Adipocyte (in vitro differentiated cells): ENCODE results near the gene RNF144B.
A peak's percentile ranks its signal among the peaks of the same experiment; 100 is the strongest.

Experiments
- DNase-seq: peaks from one replicate; pipeline ENCODE4 v3.0.0-alpha.2; 2015; ENCODE audit warnings: low read depth
- H3K27me3 ChIP-seq: replicated peaks from 2 replicates; pipeline ENCODE4 v1.7.0; 2013; ENCODE audit warnings: mild to moderate bottlenecking, low read length, moderate library complexity; ENCODE audit not compliant: control insufficient read depth, insufficient read depth
- H3K36me3 ChIP-seq: 2 replicates; pipeline ENCODE4 v1.7.0; 2013; ENCODE audit warnings: low read length, mild to moderate bottlenecking, moderate library complexity; ENCODE audit not compliant: control insufficient read depth, insufficient read depth, severe bottlenecking
- H3K4me1 ChIP-seq: 2 replicates; pipeline ENCODE4 v1.7.0; 2013; ENCODE audit warnings: mild to moderate bottlenecking, low read length, moderate library complexity; ENCODE audit not compliant: control insufficient read depth, insufficient read depth
- H3K4me3 ChIP-seq: 2 replicates; pipeline ENCODE4 v1.7.0; 2013; ENCODE audit warnings: mild to moderate bottlenecking, low read length, moderate library complexity
- H3K9ac ChIP-seq: 2 replicates; pipeline ENCODE4 v1.7.0; 2013; ENCODE audit warnings: mild to moderate bottlenecking, low read length, moderate library complexity
- H3K9me3 ChIP-seq: 2 replicates; pipeline ENCODE4 v1.7.0; 2013; ENCODE audit warnings: mild to moderate bottlenecking, low read length, moderate library complexity; ENCODE audit not compliant: control insufficient read depth

RNF144B gene

DNA sequence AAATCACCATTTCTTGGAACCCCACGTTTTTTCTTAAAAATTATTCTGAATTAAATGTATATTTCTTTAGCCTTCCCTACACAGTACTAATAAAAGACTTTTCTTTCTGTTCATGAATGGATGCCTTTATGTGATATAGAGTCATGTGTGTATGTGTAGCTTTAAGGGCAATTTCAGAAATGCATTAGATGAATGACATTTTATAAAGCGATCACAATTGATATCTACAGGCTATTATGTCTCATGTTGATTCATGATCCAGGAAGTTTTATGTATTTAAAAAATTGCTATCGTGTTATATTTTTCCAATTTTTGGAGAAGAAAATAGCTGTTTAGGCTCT lies 81.3 kb downstream of the RNF144B start:
- no peak for DNase-seq
- H3K9ac ChIP-seq: no peak overlapping the region
- H3K9me3 ChIP-seq: no peaks in the 10 kb centered on the region
- no peak overlapping the region for H3K4me3 ChIP-seq
- H3K4me1 ChIP-seq: no peaks in the 10 kb centered on the region
- peaks cover 45% of the 10 kb centered on the region for H3K36me3 ChIP-seq
- no peaks in the 10 kb centered on the region for H3K27me3 ChIP-seq

DNA sequence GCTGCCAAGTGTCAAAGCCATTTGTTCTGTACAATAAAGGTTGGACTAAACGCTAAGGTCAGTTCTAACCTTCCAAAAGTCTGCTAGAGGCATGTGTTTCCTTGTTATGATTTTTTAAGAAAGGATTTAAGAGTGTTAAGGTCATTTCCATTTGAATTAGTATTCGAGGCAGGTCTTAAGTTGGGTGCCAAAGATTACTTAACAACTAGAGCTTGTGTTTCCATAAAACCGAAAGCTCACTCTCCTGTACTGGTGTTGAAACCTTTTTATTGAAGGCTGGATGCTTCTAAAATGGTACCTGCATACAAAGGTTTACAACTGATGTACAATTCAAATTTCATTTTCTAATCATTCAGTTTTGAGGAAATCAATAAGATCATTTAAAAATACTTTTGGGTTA lies 82.4 kb downstream of the RNF144B start:
- Histone ChIP-seq H3K27me3 (no peaks in the 10 kb centered on the region), H3K4me1 (no peaks in the 10 kb centered on the region)
- DNase-seq: no peak

DNA sequence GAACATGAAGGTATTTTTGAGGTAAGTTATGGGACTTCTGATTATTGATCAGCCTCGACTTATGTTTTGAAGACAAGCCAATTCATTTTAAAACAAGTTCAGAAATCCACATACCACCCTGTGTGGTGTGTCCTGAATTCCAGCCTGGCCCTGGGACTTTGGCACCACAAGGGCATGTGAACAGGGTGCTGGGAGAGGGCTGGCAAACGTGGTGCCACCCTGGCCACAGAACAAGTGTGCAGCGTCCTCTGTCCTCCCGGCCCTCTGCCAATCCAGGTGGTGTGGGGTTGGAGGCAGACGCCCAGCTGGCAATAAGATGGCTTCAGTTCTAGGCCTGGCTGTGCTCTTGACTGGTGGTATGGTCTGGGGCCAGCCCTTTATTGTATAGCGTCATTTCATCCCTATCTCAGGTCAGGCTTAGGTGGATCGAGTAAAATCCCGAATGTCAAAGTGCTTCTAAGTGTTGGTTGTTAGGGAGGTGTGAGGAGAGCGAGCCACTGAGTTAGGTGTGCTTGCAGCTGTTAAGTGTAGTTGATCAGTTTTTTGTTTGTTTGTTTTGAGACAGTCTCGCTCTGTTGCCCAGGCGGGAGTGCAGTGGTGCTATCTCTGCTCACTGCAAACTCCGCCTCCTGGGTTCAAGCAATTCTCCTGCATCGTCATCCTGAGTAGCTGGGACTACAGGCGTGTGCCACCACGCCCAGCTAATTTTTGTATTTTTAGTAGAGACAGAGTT lies 84.2 kb downstream of the RNF144B start:
- Histone ChIP-seq H3K4me1 (no peaks in the 10 kb centered on the region), H3K9me3 (no peaks in the 10 kb centered on the region), H3K4me3 (no peak overlapping the region), H3K27me3 (no peaks in the 10 kb centered on the region), H3K36me3 (peaks cover 19% of the 10 kb centered on the region), H3K9ac (no peak overlapping the region)
- no peak for DNase-seq

More for the DNA sequence above, 82.4 kb downstream of the RNF144B start:
- Histone ChIP-seq H3K4me3 (no peak overlapping the region), H3K36me3 (peaks cover 37% of the 10 kb centered on the region), H3K9ac (no peak overlapping the region), H3K9me3 (no peaks in the 10 kb centered on the region)

DNA sequence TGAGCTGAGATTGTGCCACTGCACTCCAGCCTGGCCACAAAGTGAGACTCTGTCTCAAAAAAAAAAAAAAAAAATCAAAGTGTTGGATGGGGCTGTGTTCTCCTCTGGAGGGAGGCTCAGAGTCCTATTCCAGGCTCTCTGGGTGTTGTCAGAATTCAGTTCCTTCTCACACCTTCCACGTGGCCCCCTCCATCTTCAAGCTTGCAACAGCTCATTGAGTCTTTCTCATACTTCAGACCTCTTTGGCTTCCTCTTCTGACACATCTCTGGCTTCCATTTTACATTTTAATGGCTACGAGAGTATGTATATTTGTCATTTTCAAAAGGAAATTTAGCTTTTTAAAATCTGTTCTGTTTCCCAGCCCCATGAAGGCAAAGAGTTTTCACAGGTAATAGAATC lies 85.8 kb downstream of the RNF144B start:
- Histone ChIP-seq H3K4me1 (peaks cover 11% of the 10 kb centered on the region), H3K9me3 (no peaks in the 10 kb centered on the region), H3K4me3 (no peak overlapping the region), H3K36me3 (peaks cover 6% of the 10 kb centered on the region), H3K27me3 (no peaks in the 10 kb centered on the region), H3K9ac (no peak overlapping the region)
- DNase-seq: no peak

DNA sequence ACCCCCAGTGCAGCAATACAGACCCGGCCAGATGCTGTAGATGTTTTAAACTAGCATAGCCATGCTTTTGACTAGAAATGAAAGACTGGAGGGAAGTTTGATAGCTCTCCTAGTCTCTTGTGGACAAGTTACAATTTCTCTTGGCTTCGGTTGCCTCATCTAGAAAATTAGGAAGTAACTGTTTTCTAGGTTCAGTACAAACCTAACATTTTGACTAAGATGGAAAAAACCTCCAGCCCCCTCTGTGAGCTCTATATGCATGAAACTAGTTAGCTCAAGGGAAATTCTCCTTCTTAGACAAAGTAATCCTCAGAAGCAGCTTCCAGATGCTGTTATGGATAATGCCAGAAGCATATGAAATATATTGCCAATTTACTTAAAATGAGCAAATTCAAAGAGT lies 86.6 kb downstream of the RNF144B start:
- DNase-seq: no peak
- Histone ChIP-seq H3K36me3 (no peaks in the 10 kb centered on the region), H3K27me3 (no peaks in the 10 kb centered on the region)

DNA sequence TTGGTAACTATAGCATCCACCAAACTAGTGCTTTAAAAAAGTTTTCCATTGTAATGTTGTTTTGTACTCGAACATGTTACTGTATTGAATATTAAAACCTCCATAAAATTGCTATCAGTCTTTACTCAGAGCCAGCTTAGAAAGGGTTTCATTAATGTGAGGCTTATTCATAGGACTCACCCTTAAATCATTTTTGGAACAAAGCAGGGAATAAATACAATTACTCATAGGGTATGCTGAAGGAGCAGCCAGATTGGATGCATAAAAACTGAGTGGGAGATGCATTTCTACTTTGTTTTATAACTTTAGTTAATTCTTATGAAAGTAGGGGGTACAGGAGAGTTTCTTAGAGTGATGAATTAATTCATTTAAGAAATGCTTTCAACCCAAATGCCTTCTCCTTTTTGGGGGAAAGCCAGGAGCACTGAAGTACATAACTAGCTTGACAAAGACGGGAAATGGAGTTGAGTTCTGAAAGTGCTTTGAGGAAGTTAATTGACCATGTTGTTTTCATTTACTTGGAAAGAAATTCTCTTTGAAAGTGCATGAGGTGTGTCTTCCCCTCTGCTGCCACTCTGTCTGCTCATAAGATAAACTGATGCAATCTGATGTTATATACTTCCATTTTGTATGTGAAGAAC lies 90.3 kb downstream of the RNF144B start:
- Histone ChIP-seq H3K27me3 (no peaks in the 10 kb centered on the region), H3K36me3 (no peaks in the 10 kb centered on the region), H3K4me3 (peak overlapping the region; percentile 39), H3K9ac (peak overlapping the region; percentile 13), H3K4me1 (peaks cover 11% of the 10 kb centered on the region), H3K9me3 (no peaks in the 10 kb centered on the region)
- DNase-seq: peak; percentile 43

More for the DNA sequence above, 86.6 kb downstream of the RNF144B start:
- H3K9ac ChIP-seq: no peak overlapping the region
- no peaks in the 10 kb centered on the region for H3K9me3 ChIP-seq
- H3K4me3 ChIP-seq: no peak overlapping the region
- H3K4me1 ChIP-seq: peaks cover 11% of the 10 kb centered on the region

DNA sequence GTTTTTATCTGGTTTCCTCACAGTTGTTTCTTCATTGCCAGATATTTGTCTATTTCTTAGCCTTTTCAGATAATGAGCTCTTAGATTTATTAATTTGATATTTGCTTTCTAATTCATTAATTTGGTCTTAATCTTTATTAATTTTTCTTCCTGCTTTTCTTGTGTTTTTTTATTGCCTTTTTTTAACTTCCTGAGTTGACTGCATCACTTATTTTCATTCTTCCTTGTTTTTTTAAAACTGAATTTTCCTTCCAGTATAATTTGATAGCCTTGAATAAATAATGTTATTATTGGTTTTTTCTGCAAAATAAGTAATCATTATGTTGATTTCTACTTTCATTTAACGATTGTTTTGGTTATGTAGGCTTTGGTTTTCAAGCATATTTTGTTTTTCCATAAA lies 91.5 kb downstream of the RNF144B start:
- no peaks in the 10 kb centered on the region for H3K9me3 ChIP-seq
- no peak overlapping the region for H3K9ac ChIP-seq
- peaks cover 11% of the 10 kb centered on the region for H3K4me1 ChIP-seq
- no peak for DNase-seq
- H3K27me3 ChIP-seq: no peaks in the 10 kb centered on the region
- no peaks in the 10 kb centered on the region for H3K36me3 ChIP-seq
- no peak overlapping the region for H3K4me3 ChIP-seq

DNA sequence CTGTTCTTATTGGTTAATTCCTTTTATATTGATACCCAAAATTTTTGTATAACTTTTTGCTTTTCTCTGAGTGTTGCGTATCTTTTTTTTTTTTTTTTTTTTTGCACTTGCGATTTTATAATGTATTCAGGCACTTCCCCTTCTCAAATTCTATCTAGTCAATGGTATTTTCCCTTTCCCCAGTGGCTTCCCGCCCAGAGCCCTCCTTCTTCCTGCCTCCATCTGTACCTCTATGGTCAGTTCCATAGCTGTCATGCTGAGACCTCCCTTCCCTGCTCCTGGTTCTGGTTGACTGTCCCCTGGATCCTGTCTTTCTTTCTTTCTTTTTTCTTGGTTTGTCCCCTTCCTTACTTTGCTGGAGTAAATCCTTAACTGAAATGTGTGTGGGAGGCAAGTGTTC lies 94.7 kb downstream of the RNF144B start:
- Histone ChIP-seq H3K36me3 (no peaks in the 10 kb centered on the region), H3K4me3 (no peak overlapping the region), H3K9ac (no peak overlapping the region), H3K9me3 (no peaks in the 10 kb centered on the region), H3K4me1 (peaks cover 10% of the 10 kb centered on the region), H3K27me3 (no peaks in the 10 kb centered on the region)
- no peak for DNase-seq

DNA sequence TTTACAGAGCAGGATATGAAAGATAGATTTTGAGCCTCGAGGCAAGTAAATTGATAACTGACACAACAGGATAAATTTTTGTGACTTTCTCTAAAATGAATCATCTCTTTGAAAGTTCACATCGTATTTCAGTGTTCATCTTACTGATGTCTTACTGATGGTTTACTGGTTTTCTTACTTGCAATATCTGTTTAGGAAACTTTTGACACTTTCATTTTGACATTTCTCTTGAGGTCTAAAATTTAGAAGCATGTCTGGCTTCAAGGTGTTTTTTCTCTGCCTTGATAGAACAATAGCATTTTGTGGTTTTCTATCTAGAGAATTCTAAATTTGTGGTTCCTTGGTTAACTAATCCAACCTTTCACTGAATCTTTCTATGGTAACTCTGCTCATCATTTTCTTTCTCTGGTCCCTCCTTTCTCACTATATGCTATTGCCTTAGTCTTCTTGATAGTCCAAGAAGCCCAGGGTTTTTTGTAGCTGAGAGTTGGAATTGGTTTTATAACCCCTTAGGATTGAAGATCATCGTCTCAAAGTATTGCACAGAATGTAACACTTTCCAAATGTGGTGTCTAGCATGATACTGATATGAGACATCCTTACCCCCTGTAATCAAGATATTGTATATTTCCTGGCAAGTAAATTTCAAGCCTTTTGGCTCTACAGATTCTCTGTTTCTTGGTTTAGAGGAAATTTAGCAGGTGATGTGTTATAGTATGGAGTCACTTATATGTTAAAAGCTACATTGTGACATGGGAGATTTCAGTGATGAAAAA lies 98.7 kb downstream of the RNF144B start:
- no peak for DNase-seq
- H3K4me3 ChIP-seq: no peak overlapping the region

DNA sequence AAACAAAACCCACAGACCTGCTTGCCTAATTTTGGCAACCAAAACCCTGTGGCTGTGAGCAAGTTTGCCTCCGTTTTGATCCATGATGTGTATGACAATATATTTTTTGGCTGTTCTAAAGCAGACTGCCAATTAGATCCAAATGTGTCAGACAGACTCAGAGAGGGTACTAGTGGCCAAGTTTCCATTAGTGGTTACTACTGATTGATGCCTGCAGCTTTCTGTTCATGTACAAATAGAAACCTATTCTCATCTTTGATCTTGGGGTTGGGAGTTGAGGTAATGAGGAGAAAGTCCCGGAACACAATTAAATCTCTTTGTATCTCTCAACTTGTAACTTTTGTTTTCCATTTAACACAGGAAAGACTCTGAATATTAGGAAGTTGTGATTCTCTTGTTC lies 100.9 kb downstream of the RNF144B start:
- Histone ChIP-seq H3K27me3 (no peaks in the 10 kb centered on the region), H3K4me1 (no peaks in the 10 kb centered on the region), H3K36me3 (no peaks in the 10 kb centered on the region), H3K9me3 (no peaks in the 10 kb centered on the region), H3K4me3 (no peak overlapping the region), H3K9ac (no peak overlapping the region)
- DNase-seq: no peak

More for the DNA sequence above, 98.7 kb downstream of the RNF144B start:
- Histone ChIP-seq H3K4me1 (no peaks in the 10 kb centered on the region), H3K27me3 (no peaks in the 10 kb centered on the region), H3K9me3 (no peaks in the 10 kb centered on the region), H3K9ac (no peak overlapping the region), H3K36me3 (no peaks in the 10 kb centered on the region)

DNA sequence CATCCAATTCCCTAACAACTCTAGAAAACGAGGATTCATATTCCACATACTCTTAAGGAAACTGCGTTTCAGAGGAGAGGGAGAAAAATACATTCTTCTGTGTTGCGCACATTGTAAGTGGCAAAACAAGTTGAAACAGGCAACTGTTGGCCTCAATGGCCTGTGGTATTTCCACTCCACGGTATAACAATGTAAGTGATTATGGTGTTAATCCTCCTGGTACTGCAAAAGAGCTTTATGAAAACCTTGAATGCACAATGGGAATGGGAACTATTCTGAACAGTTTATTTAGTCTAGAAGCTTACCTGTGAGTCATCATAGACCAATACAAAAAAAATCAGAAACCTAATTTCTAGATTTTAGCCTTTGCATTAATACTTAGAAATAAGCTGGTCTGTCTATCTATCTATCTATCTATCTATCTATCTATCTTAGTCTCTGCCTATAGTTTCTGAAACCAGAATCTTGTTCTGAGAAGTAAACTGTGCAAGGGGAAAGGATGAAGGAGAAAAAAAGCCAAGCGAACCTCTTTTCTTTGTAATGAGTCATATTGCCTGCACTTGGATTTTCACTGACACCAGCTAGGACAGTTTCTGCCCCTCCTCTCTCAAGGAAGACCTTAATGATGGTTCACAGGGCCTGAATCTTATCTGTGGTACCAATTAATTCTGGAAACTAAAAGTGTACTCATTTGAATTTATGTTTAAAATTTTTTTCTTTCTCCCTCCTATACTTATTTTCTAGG lies 101.5 kb downstream of the RNF144B start:
- Histone ChIP-seq H3K4me3 (no peak overlapping the region), H3K9me3 (no peaks in the 10 kb centered on the region), H3K9ac (no peak overlapping the region)

More for the DNA sequence above, 101.5 kb downstream of the RNF144B start:
- peak; percentile 42 for DNase-seq
- no peaks in the 10 kb centered on the region for H3K4me1 ChIP-seq
- H3K36me3 ChIP-seq: no peaks in the 10 kb centered on the region
- no peaks in the 10 kb centered on the region for H3K27me3 ChIP-seq
